Measurements from ENCODE around the gene XAGE5. TPM values are rescaled to one million over a fixed set of nuclear protein-coding genes. Genes with fewer than 3 reads are reported as not detected.
"Not testable (repeated sequence)": the region's sequence is repeated elsewhere in the genome, so short reads cannot be mapped to it uniquely, and the experiment has no call there.

XAGE5 gene
- not detected for total RNA-seq (ENCODE audit: unreplicated experiment)
- long read RNA-seq: 0 reads

- Mint-ChIP-seq H3K27me3 (ENCODE audit: unreplicated experiment) (no peaks in the 10 kb centered on the region), H3K4me1 (ENCODE audit: low read depth, unreplicated experiment) (no peaks in the 10 kb centered on the region), H3K9me3 (ENCODE audit: unreplicated experiment) (peaks cover 4% of the 10 kb centered on the region), H3K27ac (ENCODE audit: unreplicated experiment) (no peak within 1 kb of the TSS), H3K4me3 (ENCODE audit: unreplicated experiment) (no peak within 1 kb of the TSS), H3K36me3 (ENCODE audit: unreplicated experiment) (no peaks in the 10 kb centered on the region)
- TF ChIP-seq, protein P1, sequence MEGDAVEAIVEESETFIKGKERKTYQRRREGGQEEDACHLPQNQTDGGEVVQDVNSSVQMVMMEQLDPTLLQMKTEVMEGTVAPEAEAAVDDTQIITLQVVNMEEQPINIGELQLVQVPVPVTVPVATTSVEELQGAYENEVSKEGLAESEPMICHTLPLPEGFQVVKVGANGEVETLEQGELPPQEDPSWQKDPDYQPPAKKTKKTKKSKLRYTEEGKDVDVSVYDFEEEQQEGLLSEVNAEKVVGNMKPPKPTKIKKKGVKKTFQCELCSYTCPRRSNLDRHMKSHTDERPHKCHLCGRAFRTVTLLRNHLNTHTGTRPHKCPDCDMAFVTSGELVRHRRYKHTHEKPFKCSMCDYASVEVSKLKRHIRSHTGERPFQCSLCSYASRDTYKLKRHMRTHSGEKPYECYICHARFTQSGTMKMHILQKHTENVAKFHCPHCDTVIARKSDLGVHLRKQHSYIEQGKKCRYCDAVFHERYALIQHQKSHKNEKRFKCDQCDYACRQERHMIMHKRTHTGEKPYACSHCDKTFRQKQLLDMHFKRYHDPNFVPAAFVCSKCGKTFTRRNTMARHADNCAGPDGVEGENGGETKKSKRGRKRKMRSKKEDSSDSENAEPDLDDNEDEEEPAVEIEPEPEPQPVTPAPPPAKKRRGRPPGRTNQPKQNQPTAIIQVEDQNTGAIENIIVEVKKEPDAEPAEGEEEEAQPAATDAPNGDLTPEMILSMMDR (IDR thresholded peaks at IDR 0.05; ENCODE audit: partially characterized antibody, unreplicated experiment): no peak
- no peak for DNase-seq
Measured at GRCh38 chrX:52811065-52811625, at the start of gene XAGE5. XAGE5 (plus strand) TSS chrX:52811287; CDS start chrX:52812567, 1,280 bp downstream.

DNA sequence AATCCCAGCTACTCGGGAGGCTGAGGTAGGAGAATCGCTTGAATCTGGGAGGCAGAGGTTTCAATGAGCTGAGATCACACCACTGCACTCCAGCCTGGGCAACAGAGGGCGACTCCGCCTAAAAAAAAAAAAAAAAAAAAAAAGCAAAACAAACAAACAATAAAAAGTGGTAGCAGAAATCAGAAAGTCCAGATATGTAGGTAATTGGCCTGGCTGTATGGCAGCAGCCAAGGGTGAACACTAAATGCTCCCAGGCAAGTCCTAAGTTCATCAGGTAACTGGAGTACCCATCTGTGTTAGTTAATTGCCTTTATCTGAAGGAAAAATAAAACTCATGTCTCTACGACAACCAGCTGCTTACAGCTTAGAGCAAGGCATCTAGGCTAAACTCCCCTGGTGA is 45.1 kb upstream of the XAGE5 start:
- not testable (repeated sequence) for H3K36me3 Mint-ChIP-seq (ENCODE audit: unreplicated experiment); H3K4me3 Mint-ChIP-seq (ENCODE audit: unreplicated experiment); H3K27ac Mint-ChIP-seq (ENCODE audit: unreplicated experiment); H3K27me3 Mint-ChIP-seq (ENCODE audit: unreplicated experiment); H3K4me1 Mint-ChIP-seq (ENCODE audit: low read depth, unreplicated experiment); H3K9me3 Mint-ChIP-seq (ENCODE audit: unreplicated experiment); DNase-seq

DNA sequence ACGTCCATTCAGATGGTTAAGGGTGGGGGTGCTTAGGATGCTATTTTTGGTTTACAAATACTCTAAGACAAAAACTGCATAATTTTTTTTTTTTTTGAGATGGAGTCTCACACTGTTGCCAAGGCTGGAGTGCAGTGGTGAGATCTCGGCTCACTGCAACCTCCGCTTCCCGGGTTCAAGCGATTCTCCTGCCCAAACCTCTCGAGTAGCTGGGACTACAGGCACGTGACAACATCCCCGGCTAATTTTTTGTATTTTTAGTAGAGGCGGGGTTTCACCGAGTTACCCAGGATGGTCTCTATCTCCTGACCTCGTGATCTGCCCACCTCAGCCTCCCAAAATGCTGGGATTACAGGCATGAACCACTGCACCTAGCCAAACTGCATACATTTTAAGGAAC is 37.6 kb upstream of the XAGE5 start:
- not testable (repeated sequence) for DNase-seq; H3K4me1 Mint-ChIP-seq (ENCODE audit: low read depth, unreplicated experiment); H3K27me3 Mint-ChIP-seq (ENCODE audit: unreplicated experiment); H3K27ac Mint-ChIP-seq (ENCODE audit: unreplicated experiment); H3K9me3 Mint-ChIP-seq (ENCODE audit: unreplicated experiment); H3K4me3 Mint-ChIP-seq (ENCODE audit: unreplicated experiment); H3K36me3 Mint-ChIP-seq (ENCODE audit: unreplicated experiment)

- not testable (repeated sequence) for H3K9me3 Mint-ChIP-seq (ENCODE audit: unreplicated experiment); H3K4me1 Mint-ChIP-seq (ENCODE audit: low read depth, unreplicated experiment); H3K27ac Mint-ChIP-seq (ENCODE audit: unreplicated experiment); H3K27me3 Mint-ChIP-seq (ENCODE audit: unreplicated experiment); H3K36me3 Mint-ChIP-seq (ENCODE audit: unreplicated experiment); DNase-seq; H3K4me3 Mint-ChIP-seq (ENCODE audit: unreplicated experiment)
Measured at GRCh38 chrX:52797327-52797726, 13.8 kb upstream of the XAGE5 start, which contains the start of gene SPANXN5. SPANXN5 (minus strand) TSS chrX:52797427; CDS start chrX:52797348, 79 bp downstream.

DNA sequence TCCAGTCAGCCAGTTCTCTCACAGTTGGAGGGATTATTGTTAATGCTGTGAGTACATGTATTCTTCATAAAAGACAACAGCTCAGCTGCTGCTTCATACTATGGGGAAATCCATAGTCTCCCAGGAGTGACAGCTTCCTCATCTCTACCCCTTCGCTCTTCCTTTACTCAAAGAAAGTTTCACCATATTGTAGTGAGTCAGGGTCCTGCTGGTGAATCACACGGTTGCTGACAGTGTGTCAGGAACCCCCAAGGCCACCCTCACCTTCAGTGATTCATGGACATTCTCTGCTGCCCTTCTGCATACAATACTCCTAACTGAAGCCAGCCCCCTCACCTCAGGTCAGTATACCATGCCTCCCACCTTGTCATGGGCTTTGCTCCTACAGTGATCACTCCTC is 6.2 kb upstream of the XAGE5 start:
- not testable (repeated sequence) for H3K27ac Mint-ChIP-seq (ENCODE audit: unreplicated experiment); H3K27me3 Mint-ChIP-seq (ENCODE audit: unreplicated experiment); DNase-seq; H3K4me1 Mint-ChIP-seq (ENCODE audit: low read depth, unreplicated experiment); H3K36me3 Mint-ChIP-seq (ENCODE audit: unreplicated experiment); H3K4me3 Mint-ChIP-seq (ENCODE audit: unreplicated experiment); H3K9me3 Mint-ChIP-seq (ENCODE audit: unreplicated experiment)

- DNase-seq: no peak
- Mint-ChIP-seq H3K36me3 (ENCODE audit: unreplicated experiment) (no peaks in the 10 kb centered on the region), H3K4me3 (ENCODE audit: unreplicated experiment) (no peak overlapping the region), H3K27ac (ENCODE audit: unreplicated experiment) (no peak overlapping the region), H3K9me3 (ENCODE audit: unreplicated experiment) (no peaks in the 10 kb centered on the region), H3K4me1 (ENCODE audit: low read depth, unreplicated experiment) (no peaks in the 10 kb centered on the region), H3K27me3 (ENCODE audit: unreplicated experiment) (no peaks in the 10 kb centered on the region)
- TF ChIP-seq, protein P1 (IDR thresholded peaks at IDR 0.05; ENCODE audit: partially characterized antibody, unreplicated experiment): no peak
Measured at GRCh38 chrX:52819788-52820187, 8.7 kb downstream of the XAGE5 start.

DNA sequence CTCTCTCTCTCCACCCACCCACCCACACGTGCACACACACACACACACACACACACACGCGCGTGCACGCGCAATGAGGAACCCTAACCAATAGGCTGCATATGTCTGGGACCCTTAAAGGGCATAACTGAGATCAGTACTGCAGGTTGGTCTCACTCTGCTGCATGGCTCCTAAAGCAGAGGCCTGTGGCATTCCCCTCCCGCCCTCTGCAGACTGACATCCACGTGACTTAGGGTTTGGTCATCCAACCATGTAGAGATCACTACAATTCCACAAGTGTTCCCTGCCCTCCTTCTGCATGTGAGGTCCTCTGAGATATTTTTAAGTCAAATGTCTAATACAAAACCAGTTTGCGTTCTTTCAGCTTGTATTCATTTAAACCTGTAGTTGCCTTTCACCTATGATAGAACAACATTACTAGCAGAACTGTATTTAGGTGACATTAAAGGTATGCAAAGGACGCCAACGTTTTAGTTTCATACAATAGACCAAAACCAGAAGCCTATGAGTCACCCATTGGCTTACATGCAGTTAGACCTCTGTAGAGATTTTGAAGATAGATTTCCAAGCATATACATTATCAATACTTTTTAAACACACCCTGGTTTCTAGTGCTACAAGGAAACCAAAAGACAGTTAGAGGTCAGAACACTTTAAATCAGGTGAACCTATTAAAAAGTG is 10.1 kb downstream of the XAGE5 start:
- no peak for DNase-seq
- no peaks in the 10 kb centered on the region for H3K36me3 Mint-ChIP-seq (ENCODE audit: unreplicated experiment)
- TF ChIP-seq, protein P1 (IDR thresholded peaks at IDR 0.05; ENCODE audit: partially characterized antibody, unreplicated experiment): no peak
- no peak overlapping the region for H3K4me3 Mint-ChIP-seq (ENCODE audit: unreplicated experiment)
- H3K27ac Mint-ChIP-seq (ENCODE audit: unreplicated experiment): no peak overlapping the region
- H3K27me3 Mint-ChIP-seq (ENCODE audit: unreplicated experiment): no peaks in the 10 kb centered on the region
- no peaks in the 10 kb centered on the region for H3K4me1 Mint-ChIP-seq (ENCODE audit: low read depth, unreplicated experiment)
- H3K9me3 Mint-ChIP-seq (ENCODE audit: unreplicated experiment): no peaks in the 10 kb centered on the region

All from glutamatergic neuron (in vitro differentiated cells).